Gastrocnemius medialis (tissue), 4 donors: ENCODE data around the gene OCSTAMP. TPM values are rescaled to one million over a fixed set of nuclear protein-coding genes. Genes with fewer than 3 reads are reported as not detected.
A peak's percentile ranks its signal among the peaks of the same experiment; 100 is the strongest.

Experiments
- ATAC-seq, 2 donors: fragments of 150-250 bp; one replicate each; pipeline ENCODE4 v1.9.1; 2016
- DNase-seq, 2 donors: peaks; one replicate each; pipeline ENCODE4 v3.0.0-alpha.2; 2019
- H3K27ac ChIP-seq, 4 donors: fragments of 200-600 bp; sonication (generic); 1 replicate in 1 of 4; 2 replicates in 3 of 4; pipeline ENCODE4 v1.5.1; 2016 to 2018; ENCODE audit warnings: mild to moderate bottlenecking in 2 of 4, moderate library complexity in 1 of 4
- H3K27me3 ChIP-seq, 3 donors: fragments of 200-600 bp; sonication (generic) in 2 of 3; 1 replicate in 1 of 3; 2 replicates in 2 of 3; pipeline versions ENCODE4 v1.5.1 to v1.6.0; 2016 to 2019; ENCODE audit warnings: mild to moderate bottlenecking in 1 of 3, moderate library complexity in 1 of 3
- H3K36me3 ChIP-seq, 2 donors: fragments of 200-600 bp; sonication (generic) in 1 of 2; one replicate each; pipeline ENCODE4 v1.5.1; 2017 to 2018
- H3K4me1 ChIP-seq, 2 donors: fragments of 200-600 bp; sonication (generic) in 1 of 2; one replicate each; pipeline ENCODE4 v1.5.1; 2016 to 2017; ENCODE audit warnings: mild to moderate bottlenecking in 2 of 2
- H3K4me3 ChIP-seq, 4 donors: fragments of 200-600 bp; sonication (generic) in 3 of 4; 1 replicate in 1 of 4; 2 replicates in 3 of 4; pipeline ENCODE4 v1.5.1; 2016 to 2019; ENCODE audit warnings: mild to moderate bottlenecking in 2 of 4
- H3K9me3 ChIP-seq, 3 donors: fragments of 200-600 bp; sonication (generic) in 2 of 3; 1 replicate in 1 of 3; 2 replicates in 2 of 3; pipeline ENCODE4 v1.5.1; 2016 to 2019
- CTCF ChIP-seq, 5 experiments: fragments of 450-650 bp in 3 of 5; fragments of 200-600 bp in 2 of 5; sonication (generic) in 2 of 5; IDR thresholded peaks in 4 of 5; conservative IDR thresholded peaks in 1 of 5; 1 replicate in 4 of 5; 2 replicates in 1 of 5; pipeline ENCODE4 v1.5.1; 2016 to 2019; ENCODE audit warnings: antibody characterized with exemption in 5 of 5, mild to moderate bottlenecking in 3 of 5, moderate library complexity in 3 of 5
- POLR2A ChIP-seq, 2 donors: fragments of 450-650 bp; IDR thresholded peaks; one replicate each; pipeline ENCODE4 v1.6.1; 2017; ENCODE audit warnings: antibody characterized with exemption in 2 of 2, mild to moderate bottlenecking in 2 of 2, moderate library complexity in 2 of 2
- in situ Hi-C, 4 donors: fragments of 200-750 bp; cut with MboI; loops; one replicate each; pipeline versions ENCODE4 v1.15.0 to v1.8.0; 2017; ENCODE audit warnings: low sequenced_read_pairs in 4 of 4
- intact Hi-C: fragments of 100-400 bp; cut with DNase I; formaldehyde crosslinking; loops from one replicate; pipeline ENCODE4 v1.15.1; 2023; ENCODE audit warnings: low total_unique reads
- total RNA-seq, 4 donors: library from RNA; depleted of rRNA; stranded (reverse); fragments of >200 nt; gene quantifications; one replicate each; pipeline versions ENCODE4 v1.1.0 to v1.2.3, GENCODE V29; 2016

OCSTAMP gene
- total RNA-seq, 4 donors from 2014 or later, result not detected

GRCh38 chr20:46568570-46569129 is 18.2 kb upstream of the OCSTAMP start:
- in situ Hi-C loops, result no loop called here
- H3K27ac ChIP-seq, result no peak overlapping the region
- no peaks in the 10 kb centered on the region for H3K36me3 ChIP-seq
- peak in 1 of 2 donors; percentile 55 for ATAC-seq
- intact Hi-C loops, result no loop called here
- no peak overlapping the region for H3K4me3 ChIP-seq
- TF ChIP-seq POLR2A (IDR thresholded peaks at IDR 0.05) (no peak), CTCF (IDR thresholded peaks at IDR 0.05 in 4 of 5, conservative IDR thresholded peaks at IDR 0.05 in 1 of 5) (no peak)
- peaks cover 0 to 6% of the 10 kb centered on the region in 2 donors for H3K4me1 ChIP-seq
- no peaks in the 10 kb centered on the region for H3K27me3 ChIP-seq
- peak; percentile 15 to 58 for DNase-seq
- H3K9me3 ChIP-seq, result no peaks in the 10 kb centered on the region

- ATAC-seq (no peak), DNase-seq (no peak)
- H3K9me3 ChIP-seq, result no peaks in the 10 kb centered on the region
- H3K36me3 ChIP-seq, result no peaks in the 10 kb centered on the region
- peaks cover 0 to 10% of the 10 kb centered on the region in 2 donors for H3K4me1 ChIP-seq
- intact Hi-C loops, result no loop called here
- no peak overlapping the region for H3K27ac ChIP-seq
- TF ChIP-seq CTCF (IDR thresholded peaks at IDR 0.05 in 4 of 5, conservative IDR thresholded peaks at IDR 0.05 in 1 of 5) (no peak), POLR2A (IDR thresholded peaks at IDR 0.05) (no peak)
- in situ Hi-C loops, result no loop called here
- no peak overlapping the region for H3K4me3 ChIP-seq
- no peaks in the 10 kb centered on the region for H3K27me3 ChIP-seq
Observed at GRCh38 chr20:46566125-46566524, 15.7 kb upstream of the OCSTAMP start.

GRCh38 chr20:46564241-46564957 is 13.9 kb upstream of the OCSTAMP start:
- Histone ChIP-seq H3K27ac (no peak overlapping the region), H3K4me3 (no peak overlapping the region), H3K4me1 (peaks cover 0 to 10% of the 10 kb centered on the region in 2 donors), H3K27me3 (no peaks in the 10 kb centered on the region), H3K9me3 (no peaks in the 10 kb centered on the region), H3K36me3 (no peaks in the 10 kb centered on the region)
- in situ Hi-C loops (no loop called here), intact Hi-C loops (no loop called here)
- TF ChIP-seq CTCF (IDR thresholded peaks at IDR 0.05 in 4 of 5, conservative IDR thresholded peaks at IDR 0.05 in 1 of 5) (no peak), POLR2A (IDR thresholded peaks at IDR 0.05) (no peak)
- DNase-seq, result no peak
- ATAC-seq, result no peak

- ATAC-seq, result no peak
- H3K9me3 ChIP-seq, result no peaks in the 10 kb centered on the region
- in situ Hi-C loops, result no loop called here
- no peaks in the 10 kb centered on the region for H3K36me3 ChIP-seq
- H3K4me3 ChIP-seq, result no peak overlapping the region
- no peak for DNase-seq
- peaks cover 0 to 10% of the 10 kb centered on the region in 2 donors for H3K4me1 ChIP-seq
- intact Hi-C loops, result no loop called here
- TF ChIP-seq POLR2A (IDR thresholded peaks at IDR 0.05), result no peak
- TF ChIP-seq CTCF (IDR thresholded peaks at IDR 0.05 in 4 of 5, conservative IDR thresholded peaks at IDR 0.05 in 1 of 5), result no peak
- H3K27me3 ChIP-seq, result no peaks in the 10 kb centered on the region
- no peak overlapping the region for H3K27ac ChIP-seq
Observed at GRCh38 chr20:46563860-46564221, 13.4 kb upstream of the OCSTAMP start.
